ENCODE measurements around the gene JMJD7. TPM values are rescaled to one million over a fixed set of nuclear protein-coding genes. Genes with fewer than 3 reads are reported as not detected.

Gene JMJD7
- total RNA-seq, 1 experiment from 2014 or later: 11.7 TPM

DNA sequence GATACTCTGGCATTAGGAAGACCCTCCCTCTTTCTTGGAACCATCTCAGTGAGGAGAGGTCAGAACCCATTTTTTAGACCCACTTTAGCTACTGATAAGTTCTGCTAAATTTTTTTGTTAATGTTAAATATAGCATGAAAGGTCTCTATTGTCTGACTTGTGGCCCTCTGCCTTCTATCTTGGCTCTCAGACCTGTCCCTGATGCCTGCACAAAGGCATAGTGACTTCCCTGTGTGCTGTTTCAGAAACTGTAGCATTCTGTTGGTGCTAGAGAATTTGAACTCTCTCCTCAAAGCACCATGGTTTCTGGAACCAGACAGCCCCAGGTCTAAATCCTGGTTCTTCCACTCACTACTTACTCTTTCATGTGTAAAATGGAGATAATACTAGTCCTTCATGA, 38.2 kb upstream of the JMJD7 start:
- Histone ChIP-seq H3K9me3 (ENCODE audit: insufficient read depth, low read depth) (no peaks in the 10 kb centered on the region), H3K4me3 (no peak overlapping the region), H3K27me3 (ENCODE audit: insufficient read depth, low read depth) (no peaks in the 10 kb centered on the region), H3K4me1 (replicated peaks; ENCODE audit: insufficient read depth) (peaks cover 16% of the 10 kb centered on the region), H3K79me2 (ENCODE audit: low read depth) (no peaks in the 10 kb centered on the region), H4K20me1 (ENCODE audit: insufficient read depth) (no peaks in the 10 kb centered on the region), H2AFZ (no peak overlapping the region), H3K9me2 (ENCODE audit: insufficient read depth) (no peaks in the 10 kb centered on the region), H3K27ac (no peak overlapping the region), H3K4me2 (no peak overlapping the region), H3F3A (ENCODE audit: insufficient read depth, low read depth) (no peaks in the 10 kb centered on the region), H3K36me3 (ENCODE audit: low read depth) (no peaks in the 10 kb centered on the region)
- TF ChIP-seq, protein P1, sequence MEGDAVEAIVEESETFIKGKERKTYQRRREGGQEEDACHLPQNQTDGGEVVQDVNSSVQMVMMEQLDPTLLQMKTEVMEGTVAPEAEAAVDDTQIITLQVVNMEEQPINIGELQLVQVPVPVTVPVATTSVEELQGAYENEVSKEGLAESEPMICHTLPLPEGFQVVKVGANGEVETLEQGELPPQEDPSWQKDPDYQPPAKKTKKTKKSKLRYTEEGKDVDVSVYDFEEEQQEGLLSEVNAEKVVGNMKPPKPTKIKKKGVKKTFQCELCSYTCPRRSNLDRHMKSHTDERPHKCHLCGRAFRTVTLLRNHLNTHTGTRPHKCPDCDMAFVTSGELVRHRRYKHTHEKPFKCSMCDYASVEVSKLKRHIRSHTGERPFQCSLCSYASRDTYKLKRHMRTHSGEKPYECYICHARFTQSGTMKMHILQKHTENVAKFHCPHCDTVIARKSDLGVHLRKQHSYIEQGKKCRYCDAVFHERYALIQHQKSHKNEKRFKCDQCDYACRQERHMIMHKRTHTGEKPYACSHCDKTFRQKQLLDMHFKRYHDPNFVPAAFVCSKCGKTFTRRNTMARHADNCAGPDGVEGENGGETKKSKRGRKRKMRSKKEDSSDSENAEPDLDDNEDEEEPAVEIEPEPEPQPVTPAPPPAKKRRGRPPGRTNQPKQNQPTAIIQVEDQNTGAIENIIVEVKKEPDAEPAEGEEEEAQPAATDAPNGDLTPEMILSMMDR (conservative IDR thresholded peaks at IDR 0.05): no peak
- no peak for TF ChIP-seq EZH2 (IDR thresholded peaks at IDR 0.05; ENCODE audit: low read depth)
- intact Hi-C loops (cut with micrococcal nuclease; ENCODE audit: unreplicated experiment): no loop called here
- POLR2A ChIA-PET (ENCODE audit: unreplicated experiment): no interaction called here
- CTCF ChIA-PET: no interaction called here
- no peak for DNase-seq
- no TSS peak for BruUV-seq (replicated peaks)

DNA sequence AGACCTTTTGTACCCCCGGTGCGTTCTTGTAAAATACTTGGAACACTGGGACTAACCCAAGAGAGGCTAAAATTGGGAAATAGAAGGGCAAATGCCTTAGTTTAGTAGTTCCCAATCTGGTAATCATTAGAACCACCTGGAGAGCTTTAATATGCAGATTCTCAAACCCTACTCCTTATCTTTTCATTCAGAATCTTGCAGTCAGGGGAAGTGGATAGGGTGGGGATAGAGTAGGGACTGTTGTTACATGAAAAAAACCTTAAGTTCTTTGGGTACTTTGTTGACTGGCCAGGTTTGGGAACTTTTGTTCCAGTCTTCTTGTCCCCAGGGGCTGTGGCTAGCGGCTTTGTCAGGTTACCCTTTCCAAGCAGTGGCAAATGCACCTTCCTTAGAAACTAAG, 37.7 kb upstream of the JMJD7 start:
- H3K4me3 ChIP-seq: no peak overlapping the region
- peaks cover 16% of the 10 kb centered on the region for H3K4me1 ChIP-seq (replicated peaks; ENCODE audit: insufficient read depth)
- H3K79me2 ChIP-seq (ENCODE audit: low read depth): no peaks in the 10 kb centered on the region
- no peaks in the 10 kb centered on the region for H3F3A ChIP-seq (ENCODE audit: insufficient read depth, low read depth)
- intact Hi-C loops (cut with micrococcal nuclease; ENCODE audit: unreplicated experiment): no loop called here
- no peak overlapping the region for H3K27ac ChIP-seq
- H3K27me3 ChIP-seq (ENCODE audit: insufficient read depth, low read depth): no peaks in the 10 kb centered on the region
- no peaks in the 10 kb centered on the region for H3K9me3 ChIP-seq (ENCODE audit: insufficient read depth, low read depth)
- POLR2A ChIA-PET (ENCODE audit: unreplicated experiment): no interaction called here
- H3K4me2 ChIP-seq: peak overlapping the region; percentile 24
- BruUV-seq (replicated peaks): no TSS peak
- TF ChIP-seq EZH2 (IDR thresholded peaks at IDR 0.05; ENCODE audit: low read depth): no peak
- TF ChIP-seq, protein P1 (conservative IDR thresholded peaks at IDR 0.05): no peak
- CTCF ChIA-PET: no interaction called here
- no peaks in the 10 kb centered on the region for H4K20me1 ChIP-seq (ENCODE audit: insufficient read depth)
- H3K36me3 ChIP-seq (ENCODE audit: low read depth): no peaks in the 10 kb centered on the region
- no peak for DNase-seq
- no peaks in the 10 kb centered on the region for H3K9me2 ChIP-seq (ENCODE audit: insufficient read depth)
- no peak overlapping the region for H2AFZ ChIP-seq

DNA sequence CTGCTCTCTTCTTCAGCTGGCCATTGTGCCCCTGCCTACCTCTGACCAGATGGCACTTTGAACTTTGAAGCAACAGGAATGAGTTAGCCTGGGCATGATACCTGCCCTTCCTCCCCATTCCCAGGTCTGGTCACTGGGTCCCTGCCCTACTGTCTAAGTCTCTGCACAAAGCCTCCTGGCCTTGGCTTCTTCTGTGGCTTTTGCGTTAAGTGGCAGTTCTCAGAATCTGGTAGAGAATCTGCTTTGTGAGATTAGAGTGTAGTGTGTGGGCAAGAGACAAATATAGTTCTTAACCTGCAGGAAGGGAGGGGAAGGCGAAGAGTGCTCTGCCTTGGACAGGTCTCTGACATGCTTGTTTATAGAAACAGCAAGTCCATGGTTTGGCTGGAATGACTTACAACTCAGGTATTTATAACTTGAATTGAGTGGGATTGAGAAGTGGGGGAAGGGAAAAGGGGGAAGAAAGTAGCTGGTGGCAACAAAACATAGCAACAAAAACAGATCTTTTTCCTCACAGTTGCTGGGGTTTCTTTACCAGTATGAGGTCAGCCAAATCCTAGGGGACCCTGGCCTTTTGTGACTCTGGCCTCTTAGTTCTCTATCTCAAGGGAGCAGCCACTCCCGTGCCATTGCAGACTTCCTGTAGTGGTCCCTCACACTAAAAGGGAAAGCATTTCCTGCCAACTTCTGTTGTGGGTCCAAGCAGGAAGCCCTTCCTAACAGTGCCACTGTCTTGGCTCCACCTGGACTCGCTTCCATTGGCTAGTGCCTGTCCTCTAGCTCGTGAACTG, 36.9 kb upstream of the JMJD7 start:
- H3K4me1 ChIP-seq (replicated peaks; ENCODE audit: insufficient read depth): peaks cover 16% of the 10 kb centered on the region
- BruUV-seq (replicated peaks): no TSS peak
- H3K27ac ChIP-seq: 0 out of 2 replicates have a peak overlapping the region, but pooled peaks have one; percentile 43
- H3K9me3 ChIP-seq (ENCODE audit: insufficient read depth, low read depth): no peaks in the 10 kb centered on the region
- H3K4me2 ChIP-seq: peak overlapping the region; percentile 24
- TF ChIP-seq, protein P1 (conservative IDR thresholded peaks at IDR 0.05): no peak
- TF ChIP-seq EZH2 (IDR thresholded peaks at IDR 0.05; ENCODE audit: low read depth): no peak
- no peaks in the 10 kb centered on the region for H4K20me1 ChIP-seq (ENCODE audit: insufficient read depth)
- peak; percentile 41 to 71 for DNase-seq
- intact Hi-C loops (cut with micrococcal nuclease; ENCODE audit: unreplicated experiment): no loop called here
- H3K27me3 ChIP-seq (ENCODE audit: insufficient read depth, low read depth): no peaks in the 10 kb centered on the region
- no peaks in the 10 kb centered on the region for H3F3A ChIP-seq (ENCODE audit: insufficient read depth, low read depth)
- no peak overlapping the region for H2AFZ ChIP-seq
- H3K9me2 ChIP-seq (ENCODE audit: insufficient read depth): no peaks in the 10 kb centered on the region
- CTCF ChIA-PET: no interaction called here
- H3K79me2 ChIP-seq (ENCODE audit: low read depth): no peaks in the 10 kb centered on the region
- POLR2A ChIA-PET (ENCODE audit: unreplicated experiment): interaction anchor here (0.6 to 1.1 kb wide), 3 partner anchors 17 to 181 kb away, joined by 3 to 6 read pairs (median 5); partner anchors contain the start of genes EHD4 and MAPKBP1
- H3K4me3 ChIP-seq: no peak overlapping the region
- H3K36me3 ChIP-seq (ENCODE audit: low read depth): no peaks in the 10 kb centered on the region
